HCT116 (cell line): Measurements from ENCODE around the gene OPCML. TPM values are rescaled to one million over a fixed set of nuclear protein-coding genes. Genes with fewer than 3 reads are reported as not detected.

Source experiments
- ATAC-seq: fragments of 200-7000 bp; cut with Tn5 transposase; 2 replicates; pipeline ENCODE4 v1.9.1; 2020; ENCODE audit warnings: mild to moderate bottlenecking, moderate library complexity
- BruUV-seq: library from RNA; stranded (reverse); fragments of 400-500 nt; replicated peaks from 2 replicates; lab custom pipeline; 2021; lab: Mats Ljungman, UMichigan
- CTCF ChIA-PET: fragments of 300-600 bp; sonication (Branson Sonifier 250); formaldehyde crosslinking; loops from one replicate; lab custom pipeline; 2021; ENCODE audit warnings: antibody characterized with exemption; lab: Charles Lee
- POLR2A ChIA-PET: fragments of 300-600, 350-600 bp; sonication (Branson Sonifier 250); formaldehyde crosslinking; loops from one replicate; lab custom pipeline; 2021; ENCODE audit warnings: antibody characterized with exemption; lab: Charles Lee
- RAD21 ChIA-PET, 2 experiments: fragments of 300-600 bp; sonication (Branson Sonifier 250); formaldehyde crosslinking; loops; one replicate each; lab custom pipeline; 2023; ENCODE audit warnings: low total read pairs in 2 of 2; ENCODE audit not compliant: uncharacterized antibody in 2 of 2, unreplicated experiment in 2 of 2, low non-redundant PET in 1 of 2; lab: Charles Lee
- DNase-seq: peaks from one replicate; pipeline ENCODE4 v3.0.0-alpha.2; 2010; ENCODE audit warnings: low read depth, low spot score
- H2AFZ ChIP-seq: fragments of 200-600 bp; shearing (Covaris generic), sonication (generic); 2 replicates; pipeline ENCODE4 v1.6.1; 2017; ENCODE audit warnings: low read depth, mixed run types, mixed read lengths, antibody characterized with exemption, low read length; ENCODE audit not compliant: poor library complexity, severe bottlenecking
- H3K27ac ChIP-seq: 2 replicates; pipeline ENCODE4 v1.5.1; 2012; ENCODE audit warnings: low read depth, low read length
- H3K27me3 ChIP-seq: fragments of 200-600 bp; sonication (generic); 2 replicates; pipeline ENCODE4 v1.6.1; 2016; ENCODE audit warnings: mixed run types, low read length, mixed read lengths; ENCODE audit not compliant: insufficient read depth
- H3K36me3 ChIP-seq, 2 experiments: fragments of 200-500 bp in 1 of 2; fragments of 200-600 bp in 1 of 2; sonication (Bioruptor generic) in 1 of 2; sonication (generic) in 1 of 2; 2 replicates each; pipeline versions ENCODE4 v1.5.1 to v1.6.1; 2014 to 2016; ENCODE audit warnings: low read length in 2 of 2, inconsistent platforms in 1 of 2, mixed read lengths in 1 of 2, mixed run types in 1 of 2; ENCODE audit not compliant: insufficient read depth in 2 of 2, control insufficient read depth in 1 of 2
- H3K4me1 ChIP-seq, 2 experiments: fragments of 200-600 bp in 1 of 2; sonication (generic) in 1 of 2; 2 replicates each; pipeline versions ENCODE4 v1.5.1 to v1.6.1; 2012 to 2017; ENCODE audit warnings: low read length in 2 of 2, inconsistent platforms in 1 of 2, mild to moderate bottlenecking in 1 of 2, mixed read lengths in 1 of 2, mixed run types in 1 of 2, moderate library complexity in 1 of 2; ENCODE audit not compliant: insufficient read depth in 2 of 2, control insufficient read depth in 1 of 2
- H3K4me2 ChIP-seq: fragments of 200-600 bp; sonication (generic); 2 replicates; pipeline ENCODE4 v1.6.1; 2017; ENCODE audit warnings: mixed run types, low read length, mixed read lengths
- H3K4me3 ChIP-seq, 2 experiments: fragments of 200-600 bp in 1 of 2; sonication (generic) in 1 of 2; replicated peaks in 1 of 2; 2 replicates each; pipeline ENCODE4 v1.5.1; 2011 to 2016; ENCODE audit warnings: low read length in 2 of 2, control low read depth in 1 of 2, low read depth in 1 of 2, mild to moderate bottlenecking in 1 of 2, mixed read lengths in 1 of 2, mixed run types in 1 of 2
- H3K79me2 ChIP-seq: fragments of 200-600 bp; sonication (generic); 2 replicates; pipeline ENCODE4 v1.6.1; 2017; ENCODE audit warnings: mild to moderate bottlenecking, mixed run types, low read length, moderate library complexity, mixed read lengths; ENCODE audit not compliant: insufficient read depth
- H3K9ac ChIP-seq: fragments of 200-600 bp; sonication (generic); 2 replicates; pipeline ENCODE4 v1.6.1; 2016; ENCODE audit warnings: low read length, mixed read lengths
- H3K9me2 ChIP-seq: fragments of 200-600 bp; sonication (generic), shearing (Covaris generic); 2 replicates; pipeline ENCODE4 v1.6.1; 2017; ENCODE audit warnings: mixed run types, mild to moderate bottlenecking, moderate library complexity; ENCODE audit not compliant: insufficient read depth
- H3K9me3 ChIP-seq, 2 experiments: fragments of 200-500 bp in 1 of 2; fragments of 200-600 bp in 1 of 2; sonication (Bioruptor generic) in 1 of 2; sonication (generic) in 1 of 2; 2 replicates each; pipeline ENCODE4 v1.6.1; 2014 to 2017; ENCODE audit warnings: low read length in 2 of 2, mixed read lengths in 2 of 2, inconsistent platforms in 1 of 2, low read depth in 1 of 2, mild to moderate bottlenecking in 1 of 2, mixed run types in 1 of 2, moderate library complexity in 1 of 2; ENCODE audit not compliant: control insufficient read depth in 1 of 2, insufficient read depth in 1 of 2
- H4K20me1 ChIP-seq: fragments of 200-600 bp; sonication (generic), shearing (Covaris generic); 2 replicates; pipeline ENCODE4 v1.6.1; 2017; ENCODE audit warnings: mixed run types, mild to moderate bottlenecking, moderate library complexity; ENCODE audit not compliant: insufficient read depth
- SRF ChIP-seq: IDR thresholded peaks from 2 replicates; pipeline ENCODE4 v1.6.1; 2012; ENCODE audit warnings: low read depth
- YY1 ChIP-seq: IDR thresholded peaks from 2 replicates; pipeline ENCODE4 v1.6.1; 2011; ENCODE audit warnings: low read length, low read depth, moderate library complexity, mild to moderate bottlenecking; ENCODE audit not compliant: insufficient replicate concordance; ENCODE audit errors: extremely low read depth
- intact Hi-C: fragments of 100-400 bp; cut with micrococcal nuclease; formaldehyde crosslinking; loops from 2 replicates; pipeline ENCODE4 v1.10.0; 2022
- total RNA-seq: library from RNA; stranded (reverse); gene quantifications from one replicate; pipeline ENCODE4 v1.2.1, GENCODE V29; 2021; ENCODE audit not compliant: unreplicated experiment

The OPCML gene
- total RNA-seq, 1 experiment from 2014 or later, result not detected

DNA sequence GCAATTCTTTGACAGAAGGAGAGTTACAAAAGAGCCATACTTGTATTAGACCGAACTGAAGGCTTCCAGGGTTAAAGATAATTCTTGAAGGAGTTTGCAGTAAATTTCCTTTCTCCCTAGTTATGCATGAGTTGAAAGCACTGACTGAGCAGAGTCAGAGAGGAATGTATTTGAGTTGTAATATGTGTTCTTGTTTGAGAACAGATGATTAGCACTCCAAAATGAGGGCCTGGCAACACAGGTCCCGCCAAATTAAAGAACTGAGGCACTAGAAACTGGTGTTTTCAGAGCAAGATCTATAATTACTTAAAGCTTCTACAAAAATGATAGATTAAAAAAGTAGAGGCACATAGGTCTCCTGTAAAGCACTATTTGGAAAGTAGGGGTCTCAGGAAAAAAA lies 970.4 kb downstream of the OPCML start:
- ATAC-seq (no peak), DNase-seq (no peak)
- Histone ChIP-seq H3K4me1 (no peaks in the 10 kb centered on the region), H3K27ac (no peak overlapping the region), H3K4me2 (no peak overlapping the region), H2AFZ (no peak overlapping the region), H3K27me3 (no peaks in the 10 kb centered on the region), H3K4me3 (no peak overlapping the region), H3K36me3 (no peaks in the 10 kb centered on the region), H3K9ac (no peak overlapping the region), H3K9me2 (no peaks in the 10 kb centered on the region), H3K79me2 (no peaks in the 10 kb centered on the region), H3K9me3 (peaks cover 13 to 22% of the 10 kb centered on the region in 2 experiments; a peak in 2 of 4 replicates), H4K20me1 (no peaks in the 10 kb centered on the region)
- POLR2A ChIA-PET, result no interaction called here
- CTCF ChIA-PET, result no interaction called here
- intact Hi-C loops, result no loop called here
- no TSS peak for BruUV-seq
- no peak for TF ChIP-seq SRF
- RAD21 ChIA-PET, result no interaction called here

GRCh38 chr11:132559331-132560036 lies 972.8 kb downstream of the OPCML start:
- Histone ChIP-seq H3K27ac (no peak overlapping the region), H2AFZ (no peak overlapping the region), H3K9ac (no peak overlapping the region), H3K9me2 (no peaks in the 10 kb centered on the region), H3K27me3 (no peaks in the 10 kb centered on the region), H3K4me1 (no peaks in the 10 kb centered on the region), H3K4me2 (no peak overlapping the region), H4K20me1 (no peaks in the 10 kb centered on the region), H3K36me3 (no peaks in the 10 kb centered on the region), H3K79me2 (no peaks in the 10 kb centered on the region), H3K4me3 (no peak overlapping the region), H3K9me3 (peaks cover 8 to 19% of the 10 kb centered on the region in 2 experiments; a peak in 2 of 4 replicates)
- no peak for ATAC-seq
- ChIA-PET CTCF (no interaction called here), POLR2A (no interaction called here), RAD21 (no interaction called here)
- no peak for TF ChIP-seq YY1
- DNase-seq, result no peak
- intact Hi-C loops, result no loop called here
- no TSS peak for BruUV-seq
